ENCODE measurements around the gene CDC5L. TPM values are rescaled to one million over a fixed set of nuclear protein-coding genes. Genes with fewer than 3 reads are reported as not detected.

The CDC5L gene
- total RNA-seq, 2 donors from 2014 or later, result 16.4 to 16.5 TPM

GRCh38 chr6:44470115-44470464 lies 82.6 kb downstream of the CDC5L start:
- Histone ChIP-seq H3K4me1 (peaks cover 0 to 13% of the 10 kb centered on the region in 2 donors), H3K9me3 (no peaks in the 10 kb centered on the region), H3K27ac (no peak overlapping the region), H3K4me3 (no peak overlapping the region), H3K36me3 (no peaks in the 10 kb centered on the region), H3K27me3 (no peaks in the 10 kb centered on the region)
- TF ChIP-seq, protein P1, sequence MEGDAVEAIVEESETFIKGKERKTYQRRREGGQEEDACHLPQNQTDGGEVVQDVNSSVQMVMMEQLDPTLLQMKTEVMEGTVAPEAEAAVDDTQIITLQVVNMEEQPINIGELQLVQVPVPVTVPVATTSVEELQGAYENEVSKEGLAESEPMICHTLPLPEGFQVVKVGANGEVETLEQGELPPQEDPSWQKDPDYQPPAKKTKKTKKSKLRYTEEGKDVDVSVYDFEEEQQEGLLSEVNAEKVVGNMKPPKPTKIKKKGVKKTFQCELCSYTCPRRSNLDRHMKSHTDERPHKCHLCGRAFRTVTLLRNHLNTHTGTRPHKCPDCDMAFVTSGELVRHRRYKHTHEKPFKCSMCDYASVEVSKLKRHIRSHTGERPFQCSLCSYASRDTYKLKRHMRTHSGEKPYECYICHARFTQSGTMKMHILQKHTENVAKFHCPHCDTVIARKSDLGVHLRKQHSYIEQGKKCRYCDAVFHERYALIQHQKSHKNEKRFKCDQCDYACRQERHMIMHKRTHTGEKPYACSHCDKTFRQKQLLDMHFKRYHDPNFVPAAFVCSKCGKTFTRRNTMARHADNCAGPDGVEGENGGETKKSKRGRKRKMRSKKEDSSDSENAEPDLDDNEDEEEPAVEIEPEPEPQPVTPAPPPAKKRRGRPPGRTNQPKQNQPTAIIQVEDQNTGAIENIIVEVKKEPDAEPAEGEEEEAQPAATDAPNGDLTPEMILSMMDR (IDR thresholded peaks at IDR 0.05), result no peak
- DNase-seq (ENCODE audit: low spot score), result no peak

DNA sequence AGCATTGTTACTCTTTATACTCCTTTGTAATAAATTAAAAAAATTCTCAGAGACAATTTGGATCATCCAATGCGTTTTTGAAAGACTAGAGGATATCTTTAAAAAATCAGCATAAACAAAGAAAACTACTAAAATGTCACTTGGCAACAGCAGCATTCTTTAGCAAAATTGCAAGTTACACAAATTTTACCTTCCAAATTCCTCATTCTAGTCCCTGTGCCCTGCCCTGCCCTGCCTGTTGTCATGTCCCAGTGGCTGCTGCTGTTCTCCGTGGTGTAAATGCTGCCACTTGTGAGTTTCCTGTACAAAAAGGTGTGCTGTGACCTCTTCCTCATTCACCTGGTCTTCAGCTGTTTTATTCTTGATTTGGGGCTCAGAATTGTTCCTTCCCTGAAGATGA lies 83.2 kb downstream of the CDC5L start:
- TF ChIP-seq, protein P1 (IDR thresholded peaks at IDR 0.05), result no peak
- Histone ChIP-seq H3K27me3 (no peaks in the 10 kb centered on the region), H3K4me1 (peaks cover 0 to 17% of the 10 kb centered on the region in 2 donors), H3K4me3 (no peak overlapping the region), H3K9me3 (no peaks in the 10 kb centered on the region), H3K27ac (no peak overlapping the region), H3K36me3 (no peaks in the 10 kb centered on the region)
- no peak for DNase-seq (ENCODE audit: low spot score)

DNA sequence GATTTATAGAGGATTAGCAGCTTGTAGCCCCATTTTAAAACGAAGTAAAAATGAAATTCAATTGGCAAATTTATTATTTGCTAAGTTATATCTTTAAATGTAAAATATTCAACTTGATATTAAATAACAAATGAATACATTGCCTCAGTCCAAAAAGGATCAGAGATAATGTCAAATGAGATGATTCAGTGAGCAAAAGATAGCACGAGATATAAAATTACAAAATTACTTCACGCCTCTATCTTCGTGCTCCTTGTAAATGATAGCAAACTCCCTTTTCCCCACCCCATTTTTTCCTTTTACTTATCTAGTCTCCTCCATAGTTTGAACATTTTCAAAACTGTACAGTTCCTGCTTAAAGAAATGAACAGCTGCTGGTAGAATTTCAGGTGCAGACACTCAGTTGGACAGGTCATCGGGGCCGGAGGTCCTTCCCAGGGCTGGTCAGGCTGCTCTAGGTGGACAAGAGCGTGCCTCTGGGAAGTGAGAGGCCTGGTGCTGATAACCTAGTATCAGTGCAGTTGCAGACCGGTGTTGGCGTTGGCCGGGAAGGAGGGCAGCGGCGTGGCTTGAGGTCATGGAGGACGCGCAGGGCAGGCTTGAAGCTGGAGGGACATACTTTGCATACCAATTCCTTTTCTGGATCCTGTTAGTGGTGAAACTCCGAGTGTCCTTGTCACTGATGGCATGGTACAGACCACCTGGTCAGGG lies 83.9 kb downstream of the CDC5L start:
- H3K4me1 ChIP-seq, result peaks cover 0 to 20% of the 10 kb centered on the region in 2 donors
- H3K27ac ChIP-seq, result peak overlapping the region in 1 of 2 donors; percentile 2
- H3K9me3 ChIP-seq, result no peaks in the 10 kb centered on the region
- no peaks in the 10 kb centered on the region for H3K27me3 ChIP-seq
- no peak for DNase-seq (ENCODE audit: low spot score)
- H3K4me3 ChIP-seq, result no peak overlapping the region
- TF ChIP-seq, protein P1 (IDR thresholded peaks at IDR 0.05), result no peak
- H3K36me3 ChIP-seq, result no peaks in the 10 kb centered on the region

DNA sequence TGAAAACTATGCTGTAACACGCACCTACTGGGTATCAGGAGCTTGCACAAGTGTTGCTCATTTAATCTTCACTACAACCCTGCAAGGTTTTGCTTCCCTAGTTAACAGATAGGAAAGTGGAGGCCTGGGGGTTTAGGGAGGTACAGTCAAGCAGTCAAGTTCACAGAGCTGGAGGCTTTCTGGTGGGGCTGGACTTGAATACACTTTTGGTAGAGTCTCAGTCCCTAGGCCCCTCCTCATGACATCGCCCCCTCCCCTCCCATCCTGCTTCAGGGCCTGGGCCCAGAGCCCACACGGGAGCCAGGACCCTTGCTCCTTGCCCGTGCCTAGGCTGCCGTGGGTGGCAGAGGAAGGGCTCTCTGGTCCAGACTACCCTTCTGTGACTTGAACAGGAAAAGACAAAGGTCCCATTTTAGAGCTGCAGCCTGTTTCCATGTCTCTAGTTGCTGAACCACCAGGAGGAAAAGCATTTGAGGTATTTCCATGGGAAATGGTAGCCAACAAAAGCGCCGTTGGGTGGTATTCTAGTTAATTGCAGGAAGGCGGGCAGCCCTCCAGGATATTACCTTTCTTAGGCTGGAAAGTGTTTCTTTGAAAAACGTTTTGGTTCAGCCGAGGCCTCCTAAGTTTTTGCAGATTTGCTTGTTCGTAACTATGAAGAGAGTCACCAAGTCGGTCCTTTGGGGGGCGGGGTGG lies 84.9 kb downstream of the CDC5L start:
- TF ChIP-seq, protein P1 (IDR thresholded peaks at IDR 0.05), result no peak
- Histone ChIP-seq H3K27me3 (no peaks in the 10 kb centered on the region), H3K4me3 (no peak overlapping the region), H3K4me1 (peaks cover 0 to 20% of the 10 kb centered on the region in 2 donors), H3K36me3 (no peaks in the 10 kb centered on the region), H3K27ac (no peak overlapping the region), H3K9me3 (no peaks in the 10 kb centered on the region)
- peak; percentile 54 for DNase-seq (ENCODE audit: low spot score)

DNA sequence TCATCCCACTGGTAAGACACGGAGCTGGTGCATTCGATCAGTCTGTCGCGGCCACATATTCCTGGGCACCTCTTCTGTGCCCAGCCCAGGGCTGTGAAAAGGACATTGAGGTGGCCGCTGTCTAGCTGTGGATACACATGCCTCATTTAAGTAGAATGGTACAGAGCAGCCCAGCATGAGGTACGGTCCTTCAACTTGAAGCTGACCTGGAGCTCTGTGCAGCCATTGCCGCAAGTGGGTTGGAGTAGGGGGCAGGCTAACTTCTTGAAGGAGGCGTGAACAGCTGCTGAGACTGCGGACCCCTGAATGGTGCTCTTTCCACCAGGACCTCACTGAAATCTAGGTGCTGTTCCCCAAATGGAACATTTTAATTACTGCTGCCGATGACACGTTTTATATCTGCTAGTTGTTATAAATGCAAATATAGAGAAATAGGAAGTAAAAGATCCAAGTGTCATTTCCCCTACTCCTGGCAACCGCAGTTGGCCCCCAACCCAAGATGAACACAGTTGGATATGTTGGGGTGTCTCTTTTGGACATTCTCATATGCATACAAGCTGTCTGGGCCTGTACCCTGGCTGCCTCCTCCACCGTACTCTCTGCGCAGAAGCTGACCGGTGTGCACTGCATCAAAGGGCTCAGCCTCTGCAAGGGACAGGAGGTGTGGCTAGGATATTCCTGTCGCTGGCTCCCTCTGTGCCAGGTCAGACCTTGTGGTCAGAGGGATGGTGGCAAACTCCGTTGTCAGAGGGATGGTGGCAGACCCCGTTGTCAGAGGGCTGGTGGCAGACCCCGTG lies 86.1 kb downstream of the CDC5L start:
- no peak overlapping the region for H3K27ac ChIP-seq
- H3K36me3 ChIP-seq, result no peaks in the 10 kb centered on the region
- no peaks in the 10 kb centered on the region for H3K9me3 ChIP-seq
- H3K4me1 ChIP-seq, result peaks cover 0 to 20% of the 10 kb centered on the region in 2 donors
- no peak overlapping the region for H3K4me3 ChIP-seq
- TF ChIP-seq, protein P1 (IDR thresholded peaks at IDR 0.05), result no peak
- H3K27me3 ChIP-seq, result no peaks in the 10 kb centered on the region
- DNase-seq (ENCODE audit: low spot score), result peak; percentile 44

All from right atrium auricular region (tissue), 2 donors.